Left renal cortex interstitium (tissue), 4 donors: Measurements from ENCODE around the gene SPIB. TPM values are rescaled to one million over a fixed set of nuclear protein-coding genes. Genes with fewer than 3 reads are reported as not detected.
"Not testable (repeated sequence)": the region's sequence is repeated elsewhere in the genome, so short reads cannot be mapped to it uniquely, and the experiment has no call there.

Source experiments
- DNase-seq, 4 donors: peaks; one replicate each; pipeline ENCODE4 v3.0.0-alpha.2; 2013; ENCODE audit warnings: low read depth in 4 of 4, low spot score in 2 of 4, missing footprints in 1 of 4
- polyA plus RNA-seq, 4 donors: library from polyadenylated mRNA; unstranded; fragments of 120-200 nt; gene quantifications; one replicate each; pipeline ENCODE4 v1.2.1, GENCODE V29; 2013; ENCODE audit not compliant: insufficient read length in 4 of 4

The SPIB gene
- polyA plus RNA-seq, 4 donors: 0.46 to 1.3 (median 0.90) TPM

- no peak for DNase-seq
Measured at GRCh38 chr19:50465000-50465399, 46.3 kb downstream of the SPIB start.

- DNase-seq: no peak
Measured at GRCh38 chr19:50465986-50466705, 47.4 kb downstream of the SPIB start.

- DNase-seq: no peak
Measured at GRCh38 chr19:50466706-50467039, 47.9 kb downstream of the SPIB start.

- no peak for DNase-seq
Measured at GRCh38 chr19:50467566-50467965, 48.8 kb downstream of the SPIB start.

- DNase-seq: no peak
Measured at GRCh38 chr19:50468818-50469217, 50.1 kb downstream of the SPIB start.

GRCh38 chr19:50473336-50473735 is 54.6 kb downstream of the SPIB start:
- DNase-seq: not testable (repeated sequence)

- no peak for DNase-seq
Measured at GRCh38 chr19:50475101-50475568, 56.4 kb downstream of the SPIB start.

- DNase-seq: no peak
Measured at GRCh38 chr19:50475736-50476223, 57.0 kb downstream of the SPIB start.

GRCh38 chr19:50476224-50476906 is 57.6 kb downstream of the SPIB start, which contains the start of the genes EMC10 and GARIN5A:
EMC10 (plus strand) TSS chr19:50476507; CDS start chr19:50476545, 38 bp downstream.
GARIN5A (minus strand) TSS chr19:50476848; CDS start chr19:50476388, 460 bp downstream.
- peak; percentile 64 to 89 (median 86) for DNase-seq

- no peak for DNase-seq
Measured at GRCh38 chr19:50476907-50477238, 58.1 kb downstream of the SPIB start.

- no peak for DNase-seq
Measured at GRCh38 chr19:50477751-50478515, 59.2 kb downstream of the SPIB start.

GRCh38 chr19:50478901-50479715 is 60.4 kb downstream of the SPIB start:
- DNase-seq: no peak

- no peak for DNase-seq
Measured at GRCh38 chr19:50479761-50480251, 61.1 kb downstream of the SPIB start.

GRCh38 chr19:50480281-50481111 is 61.8 kb downstream of the SPIB start:
- DNase-seq: no peak

Other genes with a start within 250 kb of the SPIB start
- gene MYH14, start 215.3 kb upstream of the SPIB start, polyA plus RNA-seq: 10 to 100 TPM; 20.0 to 31.9 (median 25.0) TPM
- gene KCNC3, start 89.6 kb upstream of the SPIB start, polyA plus RNA-seq: 10 to 100 TPM; 25.0 to 82.0 (median 48.5) TPM
- gene NAPSA, start 53.3 kb upstream of the SPIB start, polyA plus RNA-seq: 10 to 100 TPM in 2 of 4 donors, 1 to 10 TPM in 2; 9.0 to 11.0 (median 10.0) TPM
- gene NR1H2, start 42.5 kb upstream of the SPIB start, polyA plus RNA-seq: 10 to 100 TPM; 28.9 to 45.4 (median 40.2) TPM
- gene POLD1, start 34.6 kb upstream of the SPIB start, polyA plus RNA-seq: 10 to 100 TPM; 16.5 to 40.5 (median 33.7) TPM
- 1 to 10 TPM in 3 of 4 donors, under 1 TPM in 1; 0.86 to 1.9 (median 1.2) TPM for gene MYBPC2, start 14.0 kb downstream of the SPIB start, polyA plus RNA-seq
- gene EMC10, start 57.6 kb downstream of the SPIB start, polyA plus RNA-seq: 100 to 1,000 TPM; 109 to 209 (median 150) TPM
- 10 to 100 TPM in 2 of 4 donors, 1 to 10 TPM in 2; 6.6 to 12.4 (median 9.5) TPM for gene GARIN5A, start 57.9 kb downstream of the SPIB start, polyA plus RNA-seq
- 10 to 100 TPM in 3 of 4 donors, 1 to 10 TPM in 1; 8.9 to 20.2 (median 15.2) TPM for gene JOSD2, start 92.3 kb downstream of the SPIB start, polyA plus RNA-seq
- 10 to 100 TPM in 2 of 4 donors, 1 to 10 TPM in 2; 7.2 to 13.3 (median 10.6) TPM for gene ASPDH, start 95.0 kb downstream of the SPIB start, polyA plus RNA-seq
- gene LRRC4B, start 149.5 kb downstream of the SPIB start, polyA plus RNA-seq: 10 to 100 TPM; 15.0 to 27.1 (median 22.9) TPM
- gene SYT3, start 220.9 kb downstream of the SPIB start, polyA plus RNA-seq: 1 to 10 TPM in 1 of 4 donors, under 1 TPM in 3; 0.54 to 1.4 (median 0.73) TPM
- gene C19orf81, start 230.5 kb downstream of the SPIB start, polyA plus RNA-seq: 1 to 10 TPM; 1.3 to 5.1 (median 3.4) TPM